ENCODE results near the gene CDC20. TPM values are rescaled to one million over a fixed set of nuclear protein-coding genes. Genes with fewer than 3 reads are reported as not detected.
"Not testable (repeated sequence)": the region's sequence is repeated elsewhere in the genome, so short reads cannot be mapped to it uniquely, and the experiment has no call there.

The CDC20 gene
- total and polyA plus RNA-seq, 2 donors (not counting 1 experiment from before 2014, with no cell fraction given), result 16.7 to 24.1 TPM

GRCh38 chr1:43367904-43368645, 9.3 kb downstream of the CDC20 start, which contains the start of gene ELOVL1:
Gene ELOVL1, minus strand, starts transcription at chr1:43368011. Its CDS starts 2,402 bp downstream, at chr1:43365609.
- peak within 1 kb of the TSS; percentile 87 for H3K9ac ChIP-seq (ENCODE audit: insufficient read depth, low read length)
- H3K4me1 ChIP-seq (ENCODE audit: control insufficient read depth, extremely low read depth, insufficient read depth, low read length), result peaks cover 10% of the 10 kb centered on the region
- H3K27me3 ChIP-seq (ENCODE audit: control insufficient read depth, insufficient read depth, low read length), result no peaks in the 10 kb centered on the region
- H2AFZ ChIP-seq (ENCODE audit: low read length), result peak within 1 kb of the TSS; percentile 56
- peak within 1 kb of the TSS; percentile 85 to 96 (median 89) for H3K4me3 ChIP-seq (replicated peaks in 1 of 4; ENCODE audit: control extremely low read depth in 1 of 4, insufficient read depth in 1 of 4, low read depth in 3 of 4, low read length in 4 of 4)
- DNase-seq (ENCODE audit: low read depth in 2 of 2), result peak; percentile 79 to 84
- TF ChIP-seq CTCF (conservative IDR thresholded peaks at IDR 0.05 in 1 of 2, IDR thresholded peaks at IDR 0.05 in 1 of 2; ENCODE audit: low read depth in 1 of 2, low read length in 2 of 2), result peak; percentile 24 to 33
- no peak for TF ChIP-seq EZH2 (IDR thresholded peaks at IDR 0.05; ENCODE audit: low read length, missing control alignments)
- no peaks in the 10 kb centered on the region for H4K20me1 ChIP-seq (ENCODE audit: control insufficient read depth, extremely low read depth, insufficient read depth, low read length)
- H3K9me3 ChIP-seq (ENCODE audit: control insufficient read depth, insufficient read depth, low read depth, low read length), result no peaks in the 10 kb centered on the region
- H3K79me2 ChIP-seq (ENCODE audit: control insufficient read depth, insufficient read depth, low read length), result peaks cover 41% of the 10 kb centered on the region
- H3K27ac ChIP-seq (ENCODE audit: insufficient read depth, low read length), result peak within 1 kb of the TSS; percentile 92
- H3K36me3 ChIP-seq (ENCODE audit: control insufficient read depth, insufficient read depth, low read length), result peaks cover 17% of the 10 kb centered on the region
- peak within 1 kb of the TSS; percentile 97 for H3K4me2 ChIP-seq (ENCODE audit: extremely low read depth, insufficient read depth, low read length)

- Histone ChIP-seq H3K79me2 (ENCODE audit: control insufficient read depth, insufficient read depth, low read length) (peaks cover 40% of the 10 kb centered on the region), H3K9me3 (ENCODE audit: control insufficient read depth, insufficient read depth, low read depth, low read length) (no peaks in the 10 kb centered on the region), H2AFZ (ENCODE audit: low read length) (no peak overlapping the region), H3K27me3 (ENCODE audit: control insufficient read depth, insufficient read depth, low read length) (no peaks in the 10 kb centered on the region), H3K36me3 (ENCODE audit: control insufficient read depth, insufficient read depth, low read length) (peaks cover 15% of the 10 kb centered on the region), H4K20me1 (ENCODE audit: control insufficient read depth, extremely low read depth, insufficient read depth, low read length) (no peaks in the 10 kb centered on the region), H3K27ac (ENCODE audit: insufficient read depth, low read length) (peak overlapping the region; percentile 92), H3K4me3 (replicated peaks in 1 of 4; ENCODE audit: control extremely low read depth in 1 of 4, insufficient read depth in 1 of 4, low read depth in 3 of 4, low read length in 4 of 4) (peak overlapping the region; percentile 69 to 96 (median 88)), H3K4me1 (ENCODE audit: control insufficient read depth, extremely low read depth, insufficient read depth, low read length) (peaks cover 12% of the 10 kb centered on the region), H3K4me2 (ENCODE audit: extremely low read depth, insufficient read depth, low read length) (peak overlapping the region; percentile 95), H3K9ac (ENCODE audit: insufficient read depth, low read length) (peak overlapping the region; percentile 78)
- DNase-seq (ENCODE audit: low read depth in 2 of 2), result no peak
- no peak for TF ChIP-seq CTCF (conservative IDR thresholded peaks at IDR 0.05 in 1 of 2, IDR thresholded peaks at IDR 0.05 in 1 of 2; ENCODE audit: low read depth in 1 of 2, low read length in 2 of 2)
- TF ChIP-seq EZH2 (IDR thresholded peaks at IDR 0.05; ENCODE audit: low read length, missing control alignments), result no peak
Measured at GRCh38 chr1:43368646-43369020, 9.9 kb downstream of the CDC20 start.

- H3K9me3 ChIP-seq (ENCODE audit: control insufficient read depth, insufficient read depth, low read depth, low read length); H3K4me3 ChIP-seq (replicated peaks in 1 of 4; ENCODE audit: control extremely low read depth in 1 of 4, insufficient read depth in 1 of 4, low read depth in 3 of 4, low read length in 4 of 4); H3K9ac ChIP-seq (ENCODE audit: insufficient read depth, low read length); H3K4me2 ChIP-seq (ENCODE audit: extremely low read depth, insufficient read depth, low read length); H3K36me3 ChIP-seq (ENCODE audit: control insufficient read depth, insufficient read depth, low read length); H2AFZ ChIP-seq (ENCODE audit: low read length); H3K27ac ChIP-seq (ENCODE audit: insufficient read depth, low read length); H3K27me3 ChIP-seq (ENCODE audit: control insufficient read depth, insufficient read depth, low read length); H4K20me1 ChIP-seq (ENCODE audit: control insufficient read depth, extremely low read depth, insufficient read depth, low read length); DNase-seq (ENCODE audit: low read depth in 2 of 2): not testable (repeated sequence)
- Histone ChIP-seq H3K4me1 (ENCODE audit: control insufficient read depth, extremely low read depth, insufficient read depth, low read length) (peaks cover 16% of the 10 kb centered on the region), H3K79me2 (ENCODE audit: control insufficient read depth, insufficient read depth, low read length) (peaks cover 37% of the 10 kb centered on the region)
Measured at GRCh38 chr1:43369779-43370178, 11.0 kb downstream of the CDC20 start.

All from fibroblast of lung (primary cell).